KG1 (cell line): ENCODE results near the gene RELB.
A peak's percentile ranks its signal among the peaks of the same experiment; 100 is the strongest.

Experiments
- DNase-seq: peaks from one replicate; lab custom pipeline; 2025; lab: John Stamatoyannopoulos, UW

RELB gene

GRCh38 chr19:45079911-45080370, 78.7 kb downstream of the RELB start:
- no peak for DNase-seq

- no peak for DNase-seq
Measured at GRCh38 chr19:45082170-45082569, 80.9 kb downstream of the RELB start.

GRCh38 chr19:45086480-45086879, 85.2 kb downstream of the RELB start:
- no peak for DNase-seq

GRCh38 chr19:45087531-45087930, 86.3 kb downstream of the RELB start:
- peak; percentile 16 for DNase-seq
